NCI-H748 (cell line): ENCODE data around the gene BTBD8.

Experiments
- DNase-seq: peaks from one replicate; lab custom pipeline; 2025; ENCODE audit not compliant: unreplicated experiment; lab: John Stamatoyannopoulos, UW

The BTBD8 gene

GRCh38 chr1:92188436-92189255 lies 108.5 kb downstream of the BTBD8 start:
- DNase-seq = no peak

DNA sequence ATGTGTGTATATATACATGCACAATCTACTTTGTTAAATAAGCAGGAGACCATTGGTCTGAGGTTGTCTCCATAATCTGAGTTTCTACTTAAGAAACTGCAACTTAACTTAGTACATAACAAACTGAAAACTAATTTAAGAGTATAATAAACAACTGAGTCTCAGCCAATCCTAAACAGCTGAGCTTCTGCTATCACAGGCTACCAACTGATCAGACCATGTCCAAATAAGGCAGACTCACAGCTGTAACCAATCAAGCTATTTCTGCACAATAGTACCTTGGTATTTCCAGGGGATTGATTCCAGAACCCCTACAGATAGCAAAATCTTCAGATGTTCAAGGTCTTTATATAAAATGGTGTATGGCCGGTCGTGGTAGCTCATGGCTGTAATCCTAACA lies 111.6 kb downstream of the BTBD8 start:
- no peak for DNase-seq

GRCh38 chr1:92192246-92192645 lies 112.1 kb downstream of the BTBD8 start:
- DNase-seq = no peak

DNA sequence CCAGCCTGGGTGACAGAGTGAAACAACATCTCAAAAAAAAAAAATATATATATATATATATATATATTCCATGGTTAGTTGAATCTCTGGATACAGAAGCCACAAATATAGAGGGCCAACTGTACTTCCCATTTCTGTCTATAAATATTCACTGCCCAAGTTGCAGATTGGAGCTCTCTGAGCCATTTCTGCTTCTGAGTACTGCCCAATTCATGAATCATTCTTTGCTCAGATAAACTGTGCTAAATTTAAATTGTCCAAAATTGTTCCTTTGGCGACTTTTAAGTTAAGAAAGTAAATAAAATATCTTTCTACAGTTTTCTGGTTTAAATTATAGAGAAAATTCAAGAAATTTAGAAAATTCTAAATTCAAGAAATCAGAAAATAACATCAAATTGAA lies 114.4 kb downstream of the BTBD8 start:
- DNase-seq = no peak

DNA sequence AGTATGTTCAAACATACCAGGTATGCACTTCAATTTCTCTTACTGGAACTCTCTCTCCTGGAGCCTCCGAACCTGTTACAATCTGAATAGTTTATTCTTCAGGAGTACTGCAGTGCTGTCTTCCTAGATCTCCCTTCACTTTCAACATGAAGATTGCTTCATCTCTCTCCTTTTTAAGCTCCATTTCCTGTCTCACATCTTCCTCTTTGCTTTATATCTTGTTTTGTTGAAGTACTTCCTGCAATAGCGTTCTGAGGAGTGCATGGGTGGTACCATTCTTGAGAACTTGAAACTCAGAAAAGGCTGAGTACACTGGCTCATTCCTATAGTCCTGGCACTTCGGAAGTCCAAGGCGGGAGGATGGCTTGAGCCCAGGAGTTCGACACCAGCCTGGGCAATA lies 121.8 kb downstream of the BTBD8 start:
- no peak for DNase-seq

GRCh38 chr1:92203105-92203504 lies 123.0 kb downstream of the BTBD8 start:
- no peak for DNase-seq

DNA sequence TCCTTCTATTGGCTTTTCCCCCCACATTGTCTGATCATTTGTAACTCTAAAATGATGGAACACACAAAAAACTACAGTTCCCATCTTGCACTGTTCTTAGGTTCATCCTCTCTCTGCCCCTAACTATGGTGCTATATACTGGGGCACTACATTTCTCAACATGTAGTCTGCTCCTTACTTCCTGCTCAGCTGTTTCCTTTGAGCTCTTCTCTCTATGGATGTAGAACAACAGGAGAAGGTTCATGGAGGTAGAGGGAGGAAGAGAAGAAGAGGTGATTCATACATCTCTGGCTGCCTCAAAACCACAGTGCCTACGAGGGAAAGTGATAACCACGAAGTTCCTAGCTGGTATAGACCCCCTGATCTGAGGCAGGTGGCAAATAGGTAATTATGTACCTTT lies 130.6 kb downstream of the BTBD8 start:
- DNase-seq = no peak

GRCh38 chr1:92211166-92211565 lies 131.0 kb downstream of the BTBD8 start:
- no peak for DNase-seq

DNA sequence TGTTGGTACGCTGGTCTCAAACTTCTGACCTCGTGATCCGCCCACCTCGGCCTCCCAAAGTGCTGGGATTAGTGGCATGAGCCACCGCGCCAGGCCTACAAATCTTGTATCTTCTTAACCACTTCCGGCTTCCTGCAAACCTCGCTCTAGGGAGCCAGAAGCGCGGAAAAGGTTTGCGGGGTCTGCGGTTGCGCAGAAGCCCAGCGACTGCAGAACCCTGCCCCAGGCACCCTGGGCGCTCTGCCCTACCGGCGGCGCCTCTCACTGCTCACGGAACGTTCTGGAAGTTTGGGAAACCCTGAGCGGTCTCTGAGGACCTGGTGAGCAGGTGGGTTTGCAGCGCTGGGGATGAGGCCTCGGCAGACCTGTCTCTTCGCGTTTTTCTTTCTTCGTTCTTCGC lies 137.6 kb downstream of the BTBD8 start, which contains the start of gene C1orf146:
C1orf146 (plus strand) TSS at position 195 of the 400 bp plus-strand sequence. CDS start 13,506 bp downstream, outside the sequence.
- DNase-seq = no peak

- DNase-seq = no peak
These were observed 138.4 kb downstream of the BTBD8 start for GRCh38 chr1:92218559-92218958.

GRCh38 chr1:92219028-92219427 lies 138.9 kb downstream of the BTBD8 start:
- DNase-seq = no peak

DNA sequence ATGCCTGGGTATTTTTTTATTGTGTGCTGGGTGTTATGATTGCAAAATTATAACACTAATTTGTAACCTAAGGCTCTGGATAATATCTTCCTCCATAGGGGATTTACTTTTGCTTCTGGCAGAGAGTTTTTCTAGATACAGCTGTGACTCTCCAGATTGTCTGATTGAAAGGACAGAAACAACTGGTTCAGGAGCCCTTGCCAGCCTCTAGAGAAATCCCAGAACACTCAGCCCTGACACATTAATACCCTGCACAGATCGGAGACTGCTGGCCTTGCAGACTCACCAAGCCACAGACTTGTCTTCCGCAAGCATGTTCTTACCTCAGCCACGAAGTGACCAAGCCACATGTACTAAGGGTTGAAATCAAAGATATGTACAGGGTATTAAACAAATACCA lies 148.3 kb downstream of the BTBD8 start:
- no peak for DNase-seq

GRCh38 chr1:92230736-92231135 lies 150.6 kb downstream of the BTBD8 start:
- no peak for DNase-seq
